HepG2 (cell line): Measurements from ENCODE around the gene CLN6. TPM values are rescaled to one million over a fixed set of nuclear protein-coding genes. Genes with fewer than 3 reads are reported as not detected.

Source experiments
- ATF7-NPFF ChIP-seq: sonication (generic); formaldehyde crosslinking; IDR thresholded peaks from 2 replicates; pipeline ENCODE4 v1.8.1; 2023; ENCODE audit warnings: mild to moderate bottlenecking, low read depth, missing genetic modification reagents, moderate library complexity
- GPN1 ChIP-seq: sonication (generic); formaldehyde crosslinking; IDR thresholded peaks from 2 replicates; pipeline ENCODE4 v1.5.1; 2020; ENCODE audit warnings: missing genetic modification reagents, borderline replicate concordance
- IKZF4 ChIP-seq: sonication (generic); formaldehyde crosslinking; IDR thresholded peaks from 2 replicates; pipeline ENCODE4 v1.5.1; 2020; ENCODE audit warnings: borderline replicate concordance, mild to moderate bottlenecking, low read depth, missing genetic modification reagents; ENCODE audit errors: not compliant biosample characterization
- NBN ChIP-seq: fragments of 450-650 bp; conservative IDR thresholded peaks from 2 replicates; pipeline ENCODE4 v1.6.1; 2017
- NR2F2 ChIP-seq: IDR thresholded peaks from 2 replicates; pipeline ENCODE4 v1.6.1; 2012; ENCODE audit warnings: low read depth, inconsistent platforms, borderline replicate concordance
- NR2F6 ChIP-seq, 2 experiments: IDR thresholded peaks; 2 replicates each; pipeline ENCODE4 v1.6.1; 2016; ENCODE audit warnings: antibody characterized with exemption in 1 of 2, mild to moderate bottlenecking in 1 of 2
- RAD51 ChIP-seq: fragments of 450-650 bp; IDR thresholded peaks from 2 replicates; pipeline ENCODE4 v1.6.1; 2016; ENCODE audit warnings: borderline replicate concordance
- TGIF2 ChIP-seq: IDR thresholded peaks from 2 replicates; pipeline ENCODE4 v1.6.1; 2016; ENCODE audit warnings: control low read depth, missing compliant biosample characterization
- ZMYM3 ChIP-seq: sonication (generic); formaldehyde crosslinking; IDR thresholded peaks from 2 replicates; pipeline ENCODE4 v1.5.1; 2020; ENCODE audit warnings: mild to moderate bottlenecking, missing genetic modification reagents
- ZNF326 ChIP-seq: sonication (generic); formaldehyde crosslinking; IDR thresholded peaks from 2 replicates; pipeline ENCODE4 v1.4.0; 2020; ENCODE audit warnings: missing genetic modification reagents, borderline replicate concordance
- ZNF432 ChIP-seq: sonication (generic); formaldehyde crosslinking; IDR thresholded peaks from 2 replicates; pipeline ENCODE4 v1.5.0; 2020; ENCODE audit warnings: missing genetic modification reagents, mild to moderate bottlenecking, borderline replicate concordance
- polyA plus RNA-seq, 8 experiments: library from polyadenylated mRNA; depleted of rRNA in 3 of 8; stranded (reverse) in 7 of 8; unstranded in 1 of 8; fragments of >200 nt; fragmentation: Illumina TruSeq in 4 of 8; extraction: Trizol in 4 of 8; gene quantifications; 2 replicates each; pipeline versions ENCODE4 v1.2.1 to v1.2.3, GENCODE V29; 2011 to 2016; ENCODE audit warnings: low read depth in 4 of 8, missing spikeins in 1 of 8, mixed read lengths in 1 of 8; ENCODE audit not compliant: insufficient read depth in 1 of 8
- total RNA-seq, 5 experiments: library from RNA; depleted of rRNA; stranded (reverse); fragments of >200 nt; fragmentation: Illumina TruSeq; extraction: Trizol; gene quantifications; 2 replicates each; pipeline ENCODE4 v1.2.3, GENCODE V29; 2016; ENCODE audit warnings: low read depth in 1 of 5
- TF ChIP-seq, protein P1 (sequence below), 2 experiments: fragments of 450-650 bp in 1 of 2; sonication (generic) in 1 of 2; formaldehyde crosslinking; IDR thresholded peaks; 2 replicates each; pipeline versions ENCODE4 v1.5.0 to v1.8.0; 2020 to 2022; ENCODE audit warnings: mild to moderate bottlenecking in 1 of 2, missing genetic modification reagents in 1 of 2
- TF ChIP-seq, protein P2 (sequence below): fragments of 450-650 bp; IDR thresholded peaks from 2 replicates; pipeline ENCODE4 v1.6.1; 2017
- TF ChIP-seq, protein P3 (sequence below): sonication (generic); formaldehyde crosslinking; IDR thresholded peaks from 2 replicates; pipeline ENCODE4 v1.5.1; 2020; ENCODE audit warnings: mild to moderate bottlenecking, missing genetic modification reagents
- TF ChIP-seq, protein P4 (sequence below): sonication (generic); formaldehyde crosslinking; IDR thresholded peaks from 2 replicates; pipeline ENCODE4 v1.4.0; 2020; ENCODE audit warnings: mild to moderate bottlenecking, missing genetic modification reagents
- TF ChIP-seq, protein P5 (sequence below): sonication (generic); formaldehyde crosslinking; IDR thresholded peaks from 2 replicates; pipeline ENCODE4 v1.4.0; 2020; ENCODE audit warnings: missing genetic modification reagents, mild to moderate bottlenecking, borderline replicate concordance
- TF ChIP-seq, protein P6 (sequence below): sonication (generic); formaldehyde crosslinking; IDR thresholded peaks from 2 replicates; pipeline ENCODE4 v1.4.0; 2020; ENCODE audit warnings: missing genetic modification reagents, borderline replicate concordance
- TF ChIP-seq, protein P7 (sequence below): sonication (generic); formaldehyde crosslinking; IDR thresholded peaks from 2 replicates; pipeline ENCODE4 v1.5.0; 2020; ENCODE audit warnings: missing genetic modification reagents

CLN6 gene
- total and polyA plus RNA-seq, 2 of the 13 experiments (the other 11 are each of a cell fraction or from before 2014, with no cell fraction given), result 24.9 to 27.1 TPM

DNA sequence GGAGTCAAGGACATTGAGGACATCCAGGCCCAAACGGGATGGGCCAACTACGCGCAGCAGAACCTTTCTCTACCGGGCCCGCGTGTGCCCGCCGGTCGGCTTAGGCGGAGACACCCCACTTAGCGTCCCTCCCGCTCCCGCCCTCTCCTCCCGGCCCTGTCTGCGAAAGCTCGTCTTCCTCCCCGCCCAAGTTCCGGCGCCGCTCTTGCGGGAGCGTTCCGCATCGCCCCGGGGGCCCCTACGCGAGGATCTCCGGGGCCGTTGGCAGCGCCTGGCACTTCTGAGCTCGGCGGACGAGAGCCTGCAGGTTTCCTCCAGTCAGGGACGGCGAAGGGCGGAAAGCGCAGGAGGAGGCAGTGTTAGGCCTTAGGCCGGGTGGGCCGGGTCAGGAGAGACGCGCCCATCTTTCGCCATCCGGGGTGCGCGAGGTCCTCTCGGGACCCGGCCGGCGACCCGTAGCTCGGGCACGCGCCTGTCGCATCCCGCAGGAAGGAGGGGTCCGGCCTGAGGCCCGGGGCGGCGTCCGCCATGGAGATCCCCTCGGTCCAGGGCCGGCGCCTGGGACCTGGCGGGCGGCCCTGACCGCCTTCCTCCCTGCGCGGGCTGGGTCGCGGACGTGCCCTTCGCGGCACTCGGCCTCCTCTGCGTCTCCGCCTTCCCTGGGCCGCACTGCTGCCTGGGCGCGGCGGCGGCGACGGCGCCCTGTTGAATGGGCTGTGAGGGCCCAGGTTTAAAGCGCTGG, 48.2 kb upstream of the CLN6 start, which contains the start of gene FEM1B (continued):
- TF ChIP-seq, protein P1, sequence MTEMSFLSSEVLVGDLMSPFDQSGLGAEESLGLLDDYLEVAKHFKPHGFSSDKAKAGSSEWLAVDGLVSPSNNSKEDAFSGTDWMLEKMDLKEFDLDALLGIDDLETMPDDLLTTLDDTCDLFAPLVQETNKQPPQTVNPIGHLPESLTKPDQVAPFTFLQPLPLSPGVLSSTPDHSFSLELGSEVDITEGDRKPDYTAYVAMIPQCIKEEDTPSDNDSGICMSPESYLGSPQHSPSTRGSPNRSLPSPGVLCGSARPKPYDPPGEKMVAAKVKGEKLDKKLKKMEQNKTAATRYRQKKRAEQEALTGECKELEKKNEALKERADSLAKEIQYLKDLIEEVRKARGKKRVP (CRISPR knock-in tag; IDR thresholded peaks at IDR 0.05), result peak in 1 of 2 experiments; percentile 34; a peak in 1 of 4 replicates
- TF ChIP-seq NR2F2 (no peak), RAD51 (no peak), NBN (no peak), IKZF4 (peak; percentile 50), ZMYM3 (peak; percentile 82), ZNF326 (CRISPR knock-in tag) (no peak), NR2F6 (IDR thresholded peaks at IDR 0.05) (peak; percentile 66; the same call in 1 of the 2 replicates), NR2F6 (CRISPR knock-in tag; IDR thresholded peaks at IDR 0.05) (peak; percentile 56), GPN1 (CRISPR knock-in tag) (no peak), ZNF432 (no peak), TGIF2 (CRISPR knock-in tag) (0 out of 2 replicates have a peak, but pooled peaks have one; percentile 16), ATF7-NPFF (CRISPR knock-in tag) (peak; percentile 79)
- TF ChIP-seq, protein P2, sequence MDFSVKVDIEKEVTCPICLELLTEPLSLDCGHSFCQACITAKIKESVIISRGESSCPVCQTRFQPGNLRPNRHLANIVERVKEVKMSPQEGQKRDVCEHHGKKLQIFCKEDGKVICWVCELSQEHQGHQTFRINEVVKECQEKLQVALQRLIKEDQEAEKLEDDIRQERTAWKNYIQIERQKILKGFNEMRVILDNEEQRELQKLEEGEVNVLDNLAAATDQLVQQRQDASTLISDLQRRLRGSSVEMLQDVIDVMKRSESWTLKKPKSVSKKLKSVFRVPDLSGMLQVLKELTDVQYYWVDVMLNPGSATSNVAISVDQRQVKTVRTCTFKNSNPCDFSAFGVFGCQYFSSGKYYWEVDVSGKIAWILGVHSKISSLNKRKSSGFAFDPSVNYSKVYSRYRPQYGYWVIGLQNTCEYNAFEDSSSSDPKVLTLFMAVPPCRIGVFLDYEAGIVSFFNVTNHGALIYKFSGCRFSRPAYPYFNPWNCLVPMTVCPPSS, result no peak
- TF ChIP-seq, protein P3, sequence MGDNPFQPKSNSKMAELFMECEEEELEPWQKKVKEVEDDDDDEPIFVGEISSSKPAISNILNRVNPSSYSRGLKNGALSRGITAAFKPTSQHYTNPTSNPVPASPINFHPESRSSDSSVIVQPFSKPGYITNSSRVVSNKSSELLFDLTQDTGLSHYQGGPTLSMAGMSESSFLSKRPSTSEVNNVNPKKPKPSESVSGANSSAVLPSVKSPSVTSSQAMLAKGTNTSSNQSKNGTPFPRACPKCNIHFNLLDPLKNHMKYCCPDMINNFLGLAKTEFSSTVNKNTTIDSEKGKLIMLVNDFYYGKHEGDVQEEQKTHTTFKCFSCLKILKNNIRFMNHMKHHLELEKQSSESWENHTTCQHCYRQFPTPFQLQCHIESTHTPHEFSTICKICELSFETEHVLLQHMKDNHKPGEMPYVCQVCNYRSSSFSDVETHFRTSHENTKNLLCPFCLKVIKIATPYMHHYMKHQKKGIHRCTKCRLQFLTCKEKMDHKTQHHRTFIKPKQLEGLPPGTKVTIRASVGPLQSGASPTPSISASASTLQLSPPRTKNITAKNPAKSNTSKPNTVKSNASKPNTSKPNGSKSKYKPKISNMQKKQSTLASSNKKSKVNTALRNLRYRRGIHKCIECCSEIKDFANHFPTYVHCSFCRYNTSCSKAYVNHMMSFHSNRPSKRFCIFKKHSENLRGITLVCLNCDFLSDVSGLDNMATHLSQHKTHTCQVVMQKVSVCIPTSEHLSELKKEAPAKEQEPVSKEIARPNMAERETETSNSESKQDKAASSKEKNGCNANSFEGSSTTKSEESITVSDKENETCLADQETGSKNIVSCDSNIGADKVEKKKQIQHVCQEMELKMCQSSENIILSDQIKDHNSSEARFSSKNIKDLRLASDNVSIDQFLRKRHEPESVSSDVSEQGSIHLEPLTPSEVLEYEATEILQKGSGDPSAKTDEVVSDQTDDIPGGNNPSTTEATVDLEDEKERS, result peak; percentile 55; the same call in 1 of the 2 replicates
- TF ChIP-seq, protein P4, sequence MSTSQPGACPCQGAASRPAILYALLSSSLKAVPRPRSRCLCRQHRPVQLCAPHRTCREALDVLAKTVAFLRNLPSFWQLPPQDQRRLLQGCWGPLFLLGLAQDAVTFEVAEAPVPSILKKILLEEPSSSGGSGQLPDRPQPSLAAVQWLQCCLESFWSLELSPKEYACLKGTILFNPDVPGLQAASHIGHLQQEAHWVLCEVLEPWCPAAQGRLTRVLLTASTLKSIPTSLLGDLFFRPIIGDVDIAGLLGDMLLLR (CRISPR knock-in tag), result peak; percentile 22; the same call in 1 of the 2 replicates
- TF ChIP-seq, protein P5, sequence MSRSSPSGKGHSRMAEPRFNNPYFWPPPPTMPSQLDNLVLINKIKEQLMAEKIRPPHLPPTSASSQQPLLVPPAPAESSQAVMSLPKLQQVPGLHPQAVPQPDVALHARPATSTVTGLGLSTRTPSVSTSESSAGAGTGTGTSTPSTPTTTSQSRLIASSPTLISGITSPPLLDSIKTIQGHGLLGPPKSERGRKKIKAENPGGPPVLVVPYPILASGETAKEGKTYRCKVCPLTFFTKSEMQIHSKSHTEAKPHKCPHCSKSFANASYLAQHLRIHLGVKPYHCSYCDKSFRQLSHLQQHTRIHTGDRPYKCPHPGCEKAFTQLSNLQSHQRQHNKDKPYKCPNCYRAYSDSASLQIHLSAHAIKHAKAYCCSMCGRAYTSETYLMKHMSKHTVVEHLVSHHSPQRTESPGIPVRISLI (CRISPR knock-in tag), result peak; percentile 74; the same call in 1 of the 2 replicates
- TF ChIP-seq, protein P6, sequence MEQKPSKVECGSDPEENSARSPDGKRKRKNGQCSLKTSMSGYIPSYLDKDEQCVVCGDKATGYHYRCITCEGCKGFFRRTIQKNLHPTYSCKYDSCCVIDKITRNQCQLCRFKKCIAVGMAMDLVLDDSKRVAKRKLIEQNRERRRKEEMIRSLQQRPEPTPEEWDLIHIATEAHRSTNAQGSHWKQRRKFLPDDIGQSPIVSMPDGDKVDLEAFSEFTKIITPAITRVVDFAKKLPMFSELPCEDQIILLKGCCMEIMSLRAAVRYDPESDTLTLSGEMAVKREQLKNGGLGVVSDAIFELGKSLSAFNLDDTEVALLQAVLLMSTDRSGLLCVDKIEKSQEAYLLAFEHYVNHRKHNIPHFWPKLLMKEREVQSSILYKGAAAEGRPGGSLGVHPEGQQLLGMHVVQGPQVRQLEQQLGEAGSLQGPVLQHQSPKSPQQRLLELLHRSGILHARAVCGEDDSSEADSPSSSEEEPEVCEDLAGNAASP (CRISPR knock-in tag), result peak; percentile 71
- TF ChIP-seq, protein P7, sequence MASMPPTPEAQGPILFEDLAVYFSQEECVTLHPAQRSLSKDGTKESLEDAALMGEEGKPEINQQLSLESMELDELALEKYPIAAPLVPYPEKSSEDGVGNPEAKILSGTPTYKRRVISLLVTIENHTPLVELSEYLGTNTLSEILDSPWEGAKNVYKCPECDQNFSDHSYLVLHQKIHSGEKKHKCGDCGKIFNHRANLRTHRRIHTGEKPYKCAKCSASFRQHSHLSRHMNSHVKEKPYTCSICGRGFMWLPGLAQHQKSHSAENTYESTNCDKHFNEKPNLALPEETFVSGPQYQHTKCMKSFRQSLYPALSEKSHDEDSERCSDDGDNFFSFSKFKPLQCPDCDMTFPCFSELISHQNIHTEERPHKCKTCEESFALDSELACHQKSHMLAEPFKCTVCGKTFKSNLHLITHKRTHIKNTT (CRISPR knock-in tag), result 0 out of 2 replicates have a peak, but pooled peaks have one; percentile 84
